Mucosa of descending colon (tissue), 3 donors: Measurements from ENCODE around the gene TPD52L2. TPM values are rescaled to one million over a fixed set of nuclear protein-coding genes. Genes with fewer than 3 reads are reported as not detected.
"Not testable (repeated sequence)": the region's sequence is repeated elsewhere in the genome, so short reads cannot be mapped to it uniquely, and the experiment has no call there.

Experiments
- ATAC-seq: fragments of 200-7000 bp; cut with Tn5 transposase; one replicate; pipeline ENCODE4 v1.9.1; 2020; ENCODE audit warnings: mild to moderate bottlenecking, moderate library complexity
- DNase-seq, 3 donors: peaks; one replicate each; pipeline ENCODE4 v3.0.0-alpha.2; 2020
- H3K36me3 ChIP-seq: fragments of 200-600 bp; one replicate; pipeline ENCODE4 v1.8.0; 2021; ENCODE audit warnings: low read depth, mild to moderate bottlenecking
- H3K4me1 ChIP-seq: fragments of 200-600 bp; one replicate; pipeline ENCODE4 v1.8.0; 2021; ENCODE audit warnings: low read depth, mild to moderate bottlenecking
- H3K4me3 ChIP-seq: fragments of 200-600 bp; one replicate; pipeline ENCODE4 v1.8.0; 2021; ENCODE audit warnings: mild to moderate bottlenecking
- H3K9me3 ChIP-seq: fragments of 200-600 bp; one replicate; pipeline ENCODE4 v1.8.0; 2021; ENCODE audit warnings: mild to moderate bottlenecking
- CTCF ChIP-seq: fragments of 200-600 bp; IDR thresholded peaks from one replicate; pipeline ENCODE4 v1.8.0; 2022; ENCODE audit warnings: antibody characterized with exemption, mild to moderate bottlenecking
- intact Hi-C, 2 donors: fragments of 100-400 bp; cut with DNase I in 1 of 2; cut with micrococcal nuclease in 1 of 2; formaldehyde crosslinking; loops; one replicate each; pipeline versions ENCODE4 v1.11.0 to v1.11.1; 2022; cut with DNase I, micrococcal nuclease
- total RNA-seq, 3 donors: library from RNA; stranded (reverse); fragmentation: NEBNext Ultra II Directional in 2 of 3; extraction: Animal tissue kit (Norgen Biotek cat#: 25700) in 2 of 3; gene quantifications; one replicate each; pipeline versions ENCODE4 v1.2.1 to v1.2.4, GENCODE V29; 2021 to 2023
- donor health status: DM: no; HTN: no; CAD: no; lungs with moderate emphysema.
- donor health status: DM: no; HTN: no; CAD: no.
- donor health status: DM: no; HTN: yes; CAD: no.

Gene TPD52L2
- total RNA-seq, 3 donors from 2014 or later: 48.7 to 71.7 (median 55.7) TPM

GRCh38 chr20:63903796-63904561 is 38.9 kb downstream of the TPD52L2 start:
- H3K9me3 ChIP-seq: no peaks in the 10 kb centered on the region
- H3K4me3 ChIP-seq: no peak overlapping the region
- peaks cover 32% of the 10 kb centered on the region for H3K4me1 ChIP-seq
- ATAC-seq (no peak), DNase-seq (no peak)
- TF ChIP-seq CTCF: no peak
- no peaks in the 10 kb centered on the region for H3K36me3 ChIP-seq
- intact Hi-C loops: no loop called here

GRCh38 chr20:63908008-63908682 is 43.1 kb downstream of the TPD52L2 start:
- Histone ChIP-seq H3K36me3 (no peaks in the 10 kb centered on the region), H3K4me1 (peaks cover 51% of the 10 kb centered on the region), H3K4me3 (no peak overlapping the region), H3K9me3 (no peaks in the 10 kb centered on the region)
- DNase-seq (peak; percentile 79 to 80 (median 80)), ATAC-seq (peak; percentile 86)
- intact Hi-C loops: no loop called here
- no peak for TF ChIP-seq CTCF

GRCh38 chr20:63911176-63911575 is 46.1 kb downstream of the TPD52L2 start:
- DNase-seq (peak; percentile 79 to 80 (median 79)), ATAC-seq (peak; percentile 87)
- TF ChIP-seq CTCF: no peak
- peaks cover 45% of the 10 kb centered on the region for H3K4me1 ChIP-seq
- H3K4me3 ChIP-seq: no peak overlapping the region
- intact Hi-C loops: no loop called here
- H3K36me3 ChIP-seq: no peaks in the 10 kb centered on the region
- H3K9me3 ChIP-seq: no peaks in the 10 kb centered on the region

GRCh38 chr20:63913768-63914167 is 48.7 kb downstream of the TPD52L2 start:
- no peak for DNase-seq
- TF ChIP-seq CTCF: no peak
- H3K4me1 ChIP-seq: peaks cover 26% of the 10 kb centered on the region
- no peak for ATAC-seq
- no peaks in the 10 kb centered on the region for H3K9me3 ChIP-seq
- no peaks in the 10 kb centered on the region for H3K36me3 ChIP-seq
- H3K4me3 ChIP-seq: no peak overlapping the region
- intact Hi-C loops: no loop called here

GRCh38 chr20:63915471-63915870 is 50.4 kb downstream of the TPD52L2 start:
- intact Hi-C loops: no loop called here

GRCh38 chr20:63916371-63916939 is 51.4 kb downstream of the TPD52L2 start:
- H3K9me3 ChIP-seq, H3K4me1 ChIP-seq, intact Hi-C loops, ATAC-seq, DNase-seq, H3K36me3 ChIP-seq, H3K4me3 ChIP-seq: not testable (repeated sequence)

More at GRCh38 chr20:63915471-63915870, 50.4 kb downstream of the TPD52L2 start:
- no peak for DNase-seq
- Histone ChIP-seq H3K4me3 (no peak overlapping the region), H3K36me3 (no peaks in the 10 kb centered on the region), H3K9me3 (no peaks in the 10 kb centered on the region), H3K4me1 (peaks cover 12% of the 10 kb centered on the region)
- TF ChIP-seq CTCF: no peak
- ATAC-seq: no peak
